SJSA1 (cell line): ENCODE data around the gene CYSRT1. TPM values are rescaled to one million over a fixed set of nuclear protein-coding genes. Genes with fewer than 3 reads are reported as not detected.

Experiments
- DNase-seq, 2 experiments: peaks; one replicate each; pipeline ENCODE4 v3.0.0-alpha.2; 2015 to 2020; ENCODE audit warnings: low spot score in 2 of 2, low read depth in 1 of 2
- H3K27ac ChIP-seq: fragments of 250-450 bp; sonication (Bioruptor Pico); 2 replicates; pipeline ENCODE4 v1.5.1; 2020; ENCODE audit warnings: mild to moderate bottlenecking, moderate library complexity
- H3K27me3 ChIP-seq: fragments of 250-450 bp; sonication (Bioruptor Pico); replicated peaks from 2 replicates; pipeline ENCODE4 v1.5.1; 2020; ENCODE audit warnings: mild to moderate bottlenecking, moderate library complexity
- H3K36me3 ChIP-seq: fragments of 250-450 bp; sonication (Bioruptor Pico); 2 replicates; pipeline ENCODE4 v1.5.1; 2020; ENCODE audit warnings: mild to moderate bottlenecking
- H3K4me1 ChIP-seq: fragments of 250-450 bp; sonication (Bioruptor Pico); replicated peaks from 2 replicates; pipeline ENCODE4 v1.6.1; 2021; ENCODE audit warnings: mild to moderate bottlenecking
- H3K4me3 ChIP-seq: fragments of 250-450 bp; sonication (Bioruptor Pico); 2 replicates; pipeline ENCODE4 v1.5.1; 2020; ENCODE audit warnings: mild to moderate bottlenecking
- H3K9me3 ChIP-seq: fragments of 250-450 bp; sonication (Bioruptor Pico); replicated peaks from 2 replicates; pipeline ENCODE4 v1.5.1; 2020; ENCODE audit warnings: mild to moderate bottlenecking
- total RNA-seq: library from RNA; depleted of rRNA; stranded (reverse); fragments of >200 nt; shearing (Covaris generic); gene quantifications from 2 replicates; pipeline ENCODE4 v1.2.3, GENCODE V29; 2014; rRNA removed

The CYSRT1 gene
- total RNA-seq, 1 experiment from 2014 or later = 0.24 TPM

GRCh38 chr9:137272241-137273094 is 47.5 kb downstream of the CYSRT1 start:
- peaks cover 56% of the 10 kb centered on the region for H3K36me3 ChIP-seq
- no peaks in the 10 kb centered on the region for H3K27me3 ChIP-seq
- no peak overlapping the region for H3K4me3 ChIP-seq
- peak in 1 of 2 experiments; percentile 42 for DNase-seq
- no peaks in the 10 kb centered on the region for H3K9me3 ChIP-seq
- H3K27ac ChIP-seq = no peak overlapping the region
- peaks cover 21% of the 10 kb centered on the region for H3K4me1 ChIP-seq

- Histone ChIP-seq H3K4me3 (no peak overlapping the region), H3K27me3 (no peaks in the 10 kb centered on the region), H3K9me3 (no peaks in the 10 kb centered on the region), H3K4me1 (peaks cover 27% of the 10 kb centered on the region), H3K27ac (no peak overlapping the region), H3K36me3 (peaks cover 57% of the 10 kb centered on the region)
- no peak for DNase-seq
Measured at GRCh38 chr9:137273095-137273490, 48.1 kb downstream of the CYSRT1 start.

- Histone ChIP-seq H3K4me1 (peaks cover 23% of the 10 kb centered on the region), H3K27me3 (no peaks in the 10 kb centered on the region), H3K27ac (no peak overlapping the region), H3K4me3 (no peak overlapping the region), H3K36me3 (peaks cover 53% of the 10 kb centered on the region), H3K9me3 (no peaks in the 10 kb centered on the region)
- no peak for DNase-seq
Measured at GRCh38 chr9:137273611-137274320, 48.8 kb downstream of the CYSRT1 start.

- Histone ChIP-seq H3K9me3 (no peaks in the 10 kb centered on the region), H3K4me3 (no peak overlapping the region), H3K4me1 (peaks cover 15% of the 10 kb centered on the region), H3K27me3 (no peaks in the 10 kb centered on the region), H3K27ac (no peak overlapping the region), H3K36me3 (peaks cover 53% of the 10 kb centered on the region)
- peak in 1 of 2 experiments; percentile 39 for DNase-seq
Measured at GRCh38 chr9:137275203-137275587, 50.2 kb downstream of the CYSRT1 start.

Other genes starting within 250 kb of the CYSRT1 start
- gene PTGDS, start 247.7 kb upstream of the CYSRT1 start, total RNA-seq = not detected in 2 replicates
- not detected in 2 replicates for gene LCNL1, start 242.2 kb upstream of the CYSRT1 start, total RNA-seq
- 14.5 and 15.1 TPM in 2 replicates for gene PAXX, start 232.8 kb upstream of the CYSRT1 start, total RNA-seq
- gene CLIC3, start 228.6 kb upstream of the CYSRT1 start, total RNA-seq = 0.89 TPM in 1 of 2 replicates, not detected in the other
- gene ABCA2, start 196.9 kb upstream of the CYSRT1 start, total RNA-seq = 0.81 and 1.3 TPM in 2 replicates
- not detected in 2 replicates for gene FUT7, start 193.1 kb upstream of the CYSRT1 start, total RNA-seq
- gene NPDC1, start 179.0 kb upstream of the CYSRT1 start, total RNA-seq = not detected in 2 replicates
- gene ENTPD2, start 171.1 kb upstream of the CYSRT1 start, total RNA-seq = not detected in 2 replicates
- gene SAPCD2, start 154.6 kb upstream of the CYSRT1 start, total RNA-seq = 21.5 and 24.9 TPM in 2 replicates
- 3.4 and 5.6 TPM in 2 replicates for gene UAP1L1, start 147.7 kb upstream of the CYSRT1 start, total RNA-seq
- 51.8 and 64.4 TPM in 2 replicates for gene MAN1B1, start 138.2 kb upstream of the CYSRT1 start, total RNA-seq
- 5.1 and 6.4 TPM in 2 replicates for gene DPP7, start 110.4 kb upstream of the CYSRT1 start, total RNA-seq
- gene GRIN1, start 86.0 kb upstream of the CYSRT1 start, total RNA-seq = not detected in 2 replicates
- gene LRRC26, start 55.1 kb upstream of the CYSRT1 start, total RNA-seq = not detected in 2 replicates
- gene TMEM210, start 53.1 kb upstream of the CYSRT1 start, total RNA-seq = not detected in 2 replicates
- gene ANAPC2, start 36.6 kb upstream of the CYSRT1 start, total RNA-seq = 11.7 and 13.7 TPM in 2 replicates
- gene SSNA1, start 36.5 kb upstream of the CYSRT1 start, total RNA-seq = 94.2 and 177 TPM in 2 replicates
- 6.0 and 6.1 TPM in 2 replicates for gene TPRN, start 24.4 kb upstream of the CYSRT1 start, total RNA-seq
- gene TMEM203, start 19.5 kb upstream of the CYSRT1 start, total RNA-seq = 44.5 and 51.3 TPM in 2 replicates
- gene NDOR1, start 19.5 kb upstream of the CYSRT1 start, total RNA-seq = 5.2 and 6.5 TPM in 2 replicates
- gene RNF208, start 2.9 kb upstream of the CYSRT1 start, total RNA-seq = not detected in 2 replicates
- gene RNF224, start 2.3 kb downstream of the CYSRT1 start, total RNA-seq = not detected in 2 replicates
- not detected in 2 replicates for gene SLC34A3, start 5.7 kb downstream of the CYSRT1 start, total RNA-seq
- gene TUBB4B, start 16.1 kb downstream of the CYSRT1 start, total RNA-seq = 229 and 232 TPM in 2 replicates
- gene STPG3, start 26.1 kb downstream of the CYSRT1 start, total RNA-seq = not detected in 2 replicates
- 35.2 and 41.9 TPM in 2 replicates for gene NELFB, start 30.2 kb downstream of the CYSRT1 start, total RNA-seq
- 9.7 and 10.9 TPM in 2 replicates for gene TOR4A, start 52.6 kb downstream of the CYSRT1 start, total RNA-seq
- 0.97 and 1.2 TPM in 2 replicates for gene NRARP, start 77.1 kb downstream of the CYSRT1 start, total RNA-seq
- 1.8 and 4.0 TPM in 2 replicates for gene EXD3, start 198.0 kb downstream of the CYSRT1 start, total RNA-seq
- gene NOXA1, start 198.2 kb downstream of the CYSRT1 start, total RNA-seq = not detected in 2 replicates
- gene ENTPD8, start 216.2 kb downstream of the CYSRT1 start, total RNA-seq = not detected in 2 replicates
- 11.6 and 17.9 TPM in 2 replicates for gene NSMF, start 234.2 kb downstream of the CYSRT1 start, total RNA-seq